Measurements from ENCODE around the gene C1orf216.
A peak's percentile ranks its signal among the peaks of the same experiment; 100 is the strongest.
"Not testable (repeated sequence)": the region's sequence is repeated elsewhere in the genome, so short reads cannot be mapped to it uniquely, and the experiment has no call there.

C1orf216 gene

GRCh38 chr1:35718492-35719336, at the start of gene C1orf216:
Gene C1orf216, minus strand, starts transcription at chr1:35718884. Its CDS starts 2,563 bp downstream, at chr1:35716321.
- peak; percentile 66 to 77 for DNase-seq

- no peak for DNase-seq
These were observed 45.6 kb upstream of the C1orf216 start for GRCh38 chr1:35764283-35764682.

- no peak for DNase-seq
These were observed 44.5 kb upstream of the C1orf216 start for GRCh38 chr1:35763201-35763600.

GRCh38 chr1:35762141-35762540, 43.5 kb upstream of the C1orf216 start:
- no peak for DNase-seq

- no peak for DNase-seq
These were observed 37.4 kb upstream of the C1orf216 start for GRCh38 chr1:35756064-35756463.

GRCh38 chr1:35753626-35754260, 35.1 kb upstream of the C1orf216 start:
- no peak for DNase-seq

GRCh38 chr1:35748326-35748725, 29.6 kb upstream of the C1orf216 start:
- no peak for DNase-seq

- DNase-seq: no peak
These were observed 26.5 kb upstream of the C1orf216 start for GRCh38 chr1:35745124-35745730.

- no peak for DNase-seq
These were observed 18.4 kb upstream of the C1orf216 start for GRCh38 chr1:35737120-35737519.

- DNase-seq: no peak
These were observed 8.9 kb upstream of the C1orf216 start for GRCh38 chr1:35727434-35728040.

GRCh38 chr1:35726450-35727433, 8.1 kb upstream of the C1orf216 start:
- DNase-seq: peak; percentile 66 to 81

GRCh38 chr1:35725596-35725995, 6.9 kb upstream of the C1orf216 start:
- no peak for DNase-seq

GRCh38 chr1:35717911-35718476, 690 bp downstream of the C1orf216 start:
- DNase-seq: peak; percentile 89 to 91

GRCh38 chr1:35715568-35716002, 3.1 kb downstream of the C1orf216 start:
- peak; percentile 73 for DNase-seq

- no peak for DNase-seq
These were observed 3.6 kb downstream of the C1orf216 start for GRCh38 chr1:35714921-35715567.

GRCh38 chr1:35711098-35711497, 7.6 kb downstream of the C1orf216 start:
- DNase-seq: not testable (repeated sequence)

GRCh38 chr1:35708952-35709351, 9.7 kb downstream of the C1orf216 start:
- DNase-seq: no peak

GRCh38 chr1:35708441-35708921, 10.2 kb downstream of the C1orf216 start:
- DNase-seq: no peak

GRCh38 chr1:35707601-35708440, 10.9 kb downstream of the C1orf216 start:
- DNase-seq: peak in 1 of 2 experiments; percentile 22

Data from Kasumi-1 (cell line).